Suppressor macrophage (primary cell): ENCODE results near the gene SPHKAP.
"Not testable (repeated sequence)": the region's sequence is repeated elsewhere in the genome, so short reads cannot be mapped to it uniquely, and the experiment has no call there.

Experiments
- DNase-seq, 4 experiments: peaks; one replicate each; pipeline ENCODE4 v3.0.0-alpha.2; 2020 to 2022

SPHKAP gene

GRCh38 chr2:228092056-228092455 is 89.4 kb downstream of the SPHKAP start:
- DNase-seq: no peak

- DNase-seq: no peak
These were observed 94.9 kb downstream of the SPHKAP start for GRCh38 chr2:228086561-228086960.

GRCh38 chr2:228084717-228085116 is 96.8 kb downstream of the SPHKAP start:
- no peak for DNase-seq

GRCh38 chr2:228083131-228083530 is 98.4 kb downstream of the SPHKAP start:
- no peak for DNase-seq

GRCh38 chr2:228082571-228082970 is 98.9 kb downstream of the SPHKAP start:
- no peak for DNase-seq

GRCh38 chr2:228079194-228079593 is 102.3 kb downstream of the SPHKAP start:
- DNase-seq: no peak

GRCh38 chr2:228076695-228077094 is 104.8 kb downstream of the SPHKAP start:
- not testable (repeated sequence) for DNase-seq

- DNase-seq: no peak
These were observed 108.8 kb downstream of the SPHKAP start for GRCh38 chr2:228072669-228073068.

GRCh38 chr2:228067309-228067708 is 114.2 kb downstream of the SPHKAP start:
- DNase-seq: no peak

GRCh38 chr2:228066126-228066798 is 115.2 kb downstream of the SPHKAP start:
- no peak for DNase-seq

- no peak for DNase-seq
These were observed 115.8 kb downstream of the SPHKAP start for GRCh38 chr2:228065686-228066085.

- no peak for DNase-seq
These were observed 116.6 kb downstream of the SPHKAP start for GRCh38 chr2:228064796-228065315.

- DNase-seq: no peak
These were observed 117.5 kb downstream of the SPHKAP start for GRCh38 chr2:228064024-228064423.

- DNase-seq: no peak
These were observed 117.9 kb downstream of the SPHKAP start for GRCh38 chr2:228063558-228063957.

- DNase-seq: no peak
These were observed 121.8 kb downstream of the SPHKAP start for GRCh38 chr2:228059735-228060134.

- DNase-seq: no peak
These were observed 125.0 kb downstream of the SPHKAP start for GRCh38 chr2:228056293-228057097.

- peak in 3 of 4 experiments; percentile 2 to 15 (median 10) for DNase-seq
These were observed 132.5 kb downstream of the SPHKAP start for GRCh38 chr2:228048838-228049490.

GRCh38 chr2:228040995-228041394 is 140.5 kb downstream of the SPHKAP start:
- no peak for DNase-seq

- DNase-seq: peak in 3 of 4 experiments; percentile 14 to 56 (median 20)
These were observed 141.5 kb downstream of the SPHKAP start for GRCh38 chr2:228039752-228040534.

GRCh38 chr2:228038967-228039366 is 142.5 kb downstream of the SPHKAP start:
- DNase-seq: no peak

- DNase-seq: no peak
These were observed 143.6 kb downstream of the SPHKAP start for GRCh38 chr2:228037915-228038314.

GRCh38 chr2:228023619-228024018 is 157.9 kb downstream of the SPHKAP start:
- no peak for DNase-seq
